ENCODE measurements around the gene C19orf12. TPM values are rescaled to one million over a fixed set of nuclear protein-coding genes. Genes with fewer than 3 reads are reported as not detected.

C19orf12 gene
- 66.7 TPM for total RNA-seq (ENCODE audit: unreplicated experiment)
- long read RNA-seq, transcript C19orf12-204 (2 exons, 1,912 nt): minor isoform, 9 of 25 reads
- long read RNA-seq, transcript C19orf12-201 (3 exons, 2,464 nt): major isoform, 13 of 25 reads
- long read RNA-seq, partial matches to known transcripts: 0 of 25 reads
- long read RNA-seq, other reads (novel, unspliced or antisense): 1 of 25 reads

DNA sequence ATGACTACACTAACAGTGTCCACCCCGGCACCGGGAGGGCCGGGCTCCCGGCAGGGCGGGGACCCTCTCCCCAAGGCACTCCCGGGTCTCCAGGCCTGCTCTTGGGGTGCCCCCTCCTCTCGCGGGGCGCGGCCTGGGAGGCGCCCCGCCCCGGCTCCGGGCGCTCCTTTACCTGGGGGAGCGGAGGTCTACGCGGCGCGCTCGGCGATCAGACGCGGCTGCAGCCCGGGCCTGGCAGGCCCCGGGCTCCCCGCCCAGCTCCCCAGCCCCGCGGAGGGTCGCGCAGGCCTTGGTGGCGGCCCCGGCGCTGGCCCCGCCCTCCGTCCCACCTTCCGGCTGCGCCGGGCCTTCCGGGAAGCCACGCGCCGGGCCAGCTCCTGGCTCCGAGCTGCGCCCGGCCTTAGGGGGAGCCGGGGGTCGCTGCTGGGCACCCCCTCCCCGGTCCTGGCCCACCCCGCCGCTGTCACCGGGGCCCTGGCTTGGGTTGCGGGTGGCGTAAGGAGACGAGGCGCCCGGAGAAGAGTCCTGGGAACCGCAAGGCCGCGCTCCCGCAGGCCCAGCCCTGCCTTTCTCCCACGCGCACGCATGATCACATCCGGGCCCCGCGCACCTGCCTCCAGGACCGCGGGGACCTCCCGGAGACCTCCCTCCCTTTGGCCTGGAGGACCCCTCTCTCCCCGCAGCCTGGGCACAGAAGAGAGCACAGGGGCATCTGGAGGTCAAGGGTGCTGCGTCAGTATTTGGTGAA lies at the start of gene C19orf12:
Gene C19orf12, minus strand, starts transcription at position 309 of the 748 bp plus-strand sequence. CDS start 6,848 bp downstream, outside the sequence.
- Mint-ChIP-seq H3K9me3 (ENCODE audit: unreplicated experiment) (no peaks in the 10 kb centered on the region), H3K4me3 (ENCODE audit: unreplicated experiment) (peak within 1 kb of the TSS; percentile 90), H3K36me3 (ENCODE audit: unreplicated experiment) (no peaks in the 10 kb centered on the region), H3K4me1 (ENCODE audit: low read depth, unreplicated experiment) (peaks cover 24% of the 10 kb centered on the region), H3K27ac (ENCODE audit: unreplicated experiment) (peak within 1 kb of the TSS; percentile 89), H3K27me3 (ENCODE audit: unreplicated experiment) (peaks cover 5% of the 10 kb centered on the region)
- DNase-seq: peak; percentile 84
- TF ChIP-seq, protein P1, sequence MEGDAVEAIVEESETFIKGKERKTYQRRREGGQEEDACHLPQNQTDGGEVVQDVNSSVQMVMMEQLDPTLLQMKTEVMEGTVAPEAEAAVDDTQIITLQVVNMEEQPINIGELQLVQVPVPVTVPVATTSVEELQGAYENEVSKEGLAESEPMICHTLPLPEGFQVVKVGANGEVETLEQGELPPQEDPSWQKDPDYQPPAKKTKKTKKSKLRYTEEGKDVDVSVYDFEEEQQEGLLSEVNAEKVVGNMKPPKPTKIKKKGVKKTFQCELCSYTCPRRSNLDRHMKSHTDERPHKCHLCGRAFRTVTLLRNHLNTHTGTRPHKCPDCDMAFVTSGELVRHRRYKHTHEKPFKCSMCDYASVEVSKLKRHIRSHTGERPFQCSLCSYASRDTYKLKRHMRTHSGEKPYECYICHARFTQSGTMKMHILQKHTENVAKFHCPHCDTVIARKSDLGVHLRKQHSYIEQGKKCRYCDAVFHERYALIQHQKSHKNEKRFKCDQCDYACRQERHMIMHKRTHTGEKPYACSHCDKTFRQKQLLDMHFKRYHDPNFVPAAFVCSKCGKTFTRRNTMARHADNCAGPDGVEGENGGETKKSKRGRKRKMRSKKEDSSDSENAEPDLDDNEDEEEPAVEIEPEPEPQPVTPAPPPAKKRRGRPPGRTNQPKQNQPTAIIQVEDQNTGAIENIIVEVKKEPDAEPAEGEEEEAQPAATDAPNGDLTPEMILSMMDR (IDR thresholded peaks at IDR 0.05; ENCODE audit: partially characterized antibody, unreplicated experiment): no peak

DNA sequence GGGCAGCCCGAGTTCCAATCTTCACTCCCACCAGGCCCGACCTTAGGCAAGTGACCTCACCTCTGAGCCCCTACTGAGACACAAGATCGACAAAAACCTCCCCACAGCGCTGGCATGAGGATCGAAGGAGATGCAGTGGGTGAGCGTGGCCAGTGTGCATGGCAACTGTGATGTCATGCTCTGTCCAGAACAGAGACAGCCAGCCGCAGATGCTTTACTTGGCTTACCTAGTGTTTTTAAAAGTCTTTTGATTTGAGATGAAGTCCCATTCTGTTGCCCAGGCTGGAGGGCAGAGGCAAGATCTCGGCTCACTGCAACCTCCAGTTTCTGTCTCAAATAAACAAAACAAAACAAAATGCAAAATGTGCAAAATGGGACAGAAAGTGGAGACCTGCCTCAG lies 49.3 kb upstream of the C19orf12 start:
- no peak overlapping the region for H3K27ac Mint-ChIP-seq (ENCODE audit: unreplicated experiment)
- TF ChIP-seq, protein P1 (IDR thresholded peaks at IDR 0.05; ENCODE audit: partially characterized antibody, unreplicated experiment): no peak
- no peaks in the 10 kb centered on the region for H3K4me1 Mint-ChIP-seq (ENCODE audit: low read depth, unreplicated experiment)
- no peak overlapping the region for H3K4me3 Mint-ChIP-seq (ENCODE audit: unreplicated experiment)
- peaks cover 5% of the 10 kb centered on the region for H3K9me3 Mint-ChIP-seq (ENCODE audit: unreplicated experiment)
- no peaks in the 10 kb centered on the region for H3K36me3 Mint-ChIP-seq (ENCODE audit: unreplicated experiment)
- no peak for DNase-seq
- H3K27me3 Mint-ChIP-seq (ENCODE audit: unreplicated experiment): peaks cover 7% of the 10 kb centered on the region

DNA sequence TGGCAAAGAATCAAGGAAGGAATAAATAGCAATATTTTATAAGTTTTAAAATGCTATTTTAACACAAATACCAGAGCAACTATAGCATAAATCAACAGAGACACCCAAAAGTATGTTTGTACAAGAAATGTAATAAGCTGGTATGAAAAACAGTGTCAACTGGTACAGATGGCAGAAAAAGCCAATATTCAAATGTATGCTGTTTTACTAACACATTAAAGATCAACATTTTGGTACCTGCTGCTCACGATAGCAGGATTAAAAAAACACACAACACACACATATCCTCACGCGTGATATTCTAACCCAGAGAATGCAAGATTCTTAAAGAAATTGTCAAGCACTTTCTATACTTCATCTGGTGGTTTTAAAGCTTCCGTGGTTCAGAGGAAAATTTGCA lies 48.1 kb upstream of the C19orf12 start:
- TF ChIP-seq, protein P1 (IDR thresholded peaks at IDR 0.05; ENCODE audit: partially characterized antibody, unreplicated experiment): no peak
- peaks cover 7% of the 10 kb centered on the region for H3K27me3 Mint-ChIP-seq (ENCODE audit: unreplicated experiment)
- no peak overlapping the region for H3K27ac Mint-ChIP-seq (ENCODE audit: unreplicated experiment)
- no peak for DNase-seq
- no peaks in the 10 kb centered on the region for H3K4me1 Mint-ChIP-seq (ENCODE audit: low read depth, unreplicated experiment)
- peaks cover 5% of the 10 kb centered on the region for H3K9me3 Mint-ChIP-seq (ENCODE audit: unreplicated experiment)
- H3K4me3 Mint-ChIP-seq (ENCODE audit: unreplicated experiment): no peak overlapping the region
- H3K36me3 Mint-ChIP-seq (ENCODE audit: unreplicated experiment): no peaks in the 10 kb centered on the region

DNA sequence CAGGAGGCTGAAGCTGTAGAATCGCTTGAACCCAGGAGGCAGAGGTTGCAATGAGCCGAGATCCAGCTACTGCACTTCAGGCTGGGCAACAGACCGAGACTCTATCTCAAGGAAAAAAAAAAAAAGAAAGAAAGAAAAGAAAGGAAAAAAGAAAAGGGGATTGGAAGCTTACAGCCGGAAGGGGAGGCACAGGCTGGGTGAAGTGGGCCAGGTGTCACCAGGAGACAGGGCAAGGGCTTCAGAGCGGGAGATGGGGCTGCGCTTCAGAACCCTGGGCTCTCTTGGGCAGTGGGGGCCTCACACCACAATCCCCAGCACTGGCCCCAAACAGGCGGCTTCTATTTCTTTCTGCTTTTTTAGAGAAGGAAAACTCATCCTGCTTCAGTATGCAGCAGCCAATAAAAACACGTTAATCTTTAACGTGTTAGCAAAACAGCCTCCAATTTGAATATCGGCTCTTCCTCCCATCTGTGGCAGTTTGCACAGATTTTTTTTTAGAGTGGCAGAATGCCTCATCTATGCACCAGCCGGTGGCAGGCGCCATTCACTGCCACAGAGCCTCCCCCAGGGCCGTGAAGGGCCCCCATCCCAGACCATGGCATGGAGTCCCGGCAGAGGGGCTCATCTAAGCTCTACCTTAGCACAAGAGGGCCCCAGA lies 46.6 kb upstream of the C19orf12 start:
- Mint-ChIP-seq H3K27me3 (ENCODE audit: unreplicated experiment) (peaks cover 7% of the 10 kb centered on the region), H3K4me3 (ENCODE audit: unreplicated experiment) (no peak overlapping the region), H3K36me3 (ENCODE audit: unreplicated experiment) (no peaks in the 10 kb centered on the region), H3K9me3 (ENCODE audit: unreplicated experiment) (peaks cover 5% of the 10 kb centered on the region), H3K27ac (ENCODE audit: unreplicated experiment) (no peak overlapping the region), H3K4me1 (ENCODE audit: low read depth, unreplicated experiment) (no peaks in the 10 kb centered on the region)
- DNase-seq: no peak
- TF ChIP-seq, protein P1 (IDR thresholded peaks at IDR 0.05; ENCODE audit: partially characterized antibody, unreplicated experiment): no peak
